NCI-H345 treated with DMSO at 0.1 percent for 48 hours (cell line): ENCODE data around the gene DECR2.
A peak's percentile ranks its signal among the peaks of the same experiment; 100 is the strongest.
"Not testable (repeated sequence)": the region's sequence is repeated elsewhere in the genome, so short reads cannot be mapped to it uniquely, and the experiment has no call there.

Source experiments
- DNase-seq: peaks from one replicate; lab custom pipeline; 2025; ENCODE audit not compliant: unreplicated experiment; lab: John Stamatoyannopoulos, UW

The DECR2 gene

GRCh38 chr16:401468-402348, at the start of gene DECR2:
Gene DECR2 (plus strand): TSS chr16:401885. CDS start chr16:401964, 79 bp downstream.
- DNase-seq, result peak; percentile 78

GRCh38 chr16:352547-353403, 48.9 kb upstream of the DECR2 start, which contains the start of gene AXIN1:
Gene AXIN1 (minus strand): TSS chr16:352723. CDS start chr16:347025, 5,698 bp downstream.
- DNase-seq, result peak; percentile 94

GRCh38 chr16:353404-354290, 48.0 kb upstream of the DECR2 start:
- DNase-seq, result no peak

- DNase-seq, result no peak
Observed at GRCh38 chr16:354291-354881, 47.3 kb upstream of the DECR2 start.

GRCh38 chr16:354971-355461, 46.7 kb upstream of the DECR2 start:
- DNase-seq, result no peak

- DNase-seq, result no peak
Observed at GRCh38 chr16:356741-357140, 44.9 kb upstream of the DECR2 start.

GRCh38 chr16:359067-359763, 42.5 kb upstream of the DECR2 start:
- DNase-seq, result no peak

- no peak for DNase-seq
Observed at GRCh38 chr16:359871-360697, 41.6 kb upstream of the DECR2 start.

- DNase-seq, result no peak
Observed at GRCh38 chr16:360698-361336, 40.9 kb upstream of the DECR2 start.

GRCh38 chr16:361341-361871, 40.3 kb upstream of the DECR2 start:
- no peak for DNase-seq

GRCh38 chr16:361872-362701, 39.6 kb upstream of the DECR2 start:
- DNase-seq, result peak; percentile 47

GRCh38 chr16:362702-362999, 39.0 kb upstream of the DECR2 start:
- DNase-seq, result not testable (repeated sequence)

GRCh38 chr16:363110-363765, 38.4 kb upstream of the DECR2 start:
- DNase-seq, result no peak

GRCh38 chr16:363766-364490, 37.8 kb upstream of the DECR2 start:
- no peak for DNase-seq

- DNase-seq, result no peak
Observed at GRCh38 chr16:364595-365491, 36.8 kb upstream of the DECR2 start.
